SU-DHL-6 (cell line): ENCODE results near the gene SORCS2.

ENCODE experiments used
- CTCF ChIP-seq: fragments of 200-600 bp; sonication (generic); IDR thresholded peaks from one replicate; pipeline ENCODE4 v1.5.1; 2017; ENCODE audit warnings: antibody characterized with exemption, mild to moderate bottlenecking, low read length, moderate library complexity; ENCODE audit not compliant: insufficient read depth, poor library complexity, severe bottlenecking
- EZH2phosphoT487 ChIP-seq: fragments of 200-600 bp; sonication (generic), shearing (Covaris generic); conservative IDR thresholded peaks from 2 replicates; pipeline ENCODE4 v1.6.1; 2018; ENCODE audit warnings: mild to moderate bottlenecking, antibody characterized with exemption, low read length, moderate library complexity, mixed read lengths

DNA sequence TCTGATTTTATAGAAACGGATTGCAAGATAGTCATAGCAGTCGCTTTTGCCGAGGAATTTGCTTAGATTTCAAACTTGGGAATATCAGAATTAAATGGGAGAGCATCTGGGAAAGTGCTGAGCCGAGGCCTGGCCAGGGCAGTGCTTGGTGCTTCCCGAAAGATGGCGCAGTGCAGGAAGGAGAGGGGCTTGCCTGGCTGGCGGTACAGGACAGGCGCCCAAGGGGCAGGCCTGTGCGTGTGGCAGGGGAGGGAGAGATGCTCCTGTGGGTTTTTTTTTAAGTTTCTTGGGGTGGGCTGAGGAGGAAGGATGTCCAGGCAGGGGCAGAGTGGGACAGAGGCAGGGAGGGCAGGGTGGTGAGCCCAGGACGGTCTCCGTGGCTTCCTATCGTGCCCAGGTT, 506.2 kb downstream of the SORCS2 start:
- no peak for TF ChIP-seq CTCF
- no peak for TF ChIP-seq EZH2phosphoT487
